Colonic mucosa (tissue), 4 donors: ENCODE measurements around the gene DCST2. TPM values are rescaled to one million over a fixed set of nuclear protein-coding genes. Genes with fewer than 3 reads are reported as not detected.

ENCODE experiments used
- DNase-seq: peaks from one replicate; pipeline ENCODE4 v3.0.0-alpha.2; 2020
- H3K27ac ChIP-seq: fragments of 200-600 bp; one replicate; pipeline ENCODE4 v1.8.0; 2021
- H3K27me3 ChIP-seq: fragments of 200-600 bp; one replicate; pipeline ENCODE4 v1.8.0; 2021
- H3K36me3 ChIP-seq: fragments of 200-600 bp; one replicate; pipeline ENCODE4 v1.8.0; 2021
- H3K4me1 ChIP-seq: fragments of 200-600 bp; one replicate; pipeline ENCODE4 v1.8.0; 2021; ENCODE audit warnings: mild to moderate bottlenecking
- H3K4me3 ChIP-seq: fragments of 200-600 bp; one replicate; pipeline ENCODE4 v1.8.0; 2021
- H3K9ac ChIP-seq, 2 donors: one replicate each; pipeline ENCODE4 v1.7.0; 2013; ENCODE audit warnings: control low read depth in 2 of 2, low read depth in 2 of 2, low read length in 2 of 2
- H3K9me3 ChIP-seq: fragments of 200-600 bp; one replicate; pipeline ENCODE4 v1.8.0; 2021
- CTCF ChIP-seq: fragments of 200-600 bp; IDR thresholded peaks from one replicate; pipeline ENCODE4 v1.8.0; 2022; ENCODE audit warnings: antibody characterized with exemption, mild to moderate bottlenecking
- intact Hi-C: fragments of 100-400 bp; cut with DNase I; formaldehyde crosslinking; loops from one replicate; pipeline ENCODE4 v1.14.1; 2022
- total RNA-seq, 2 donors: library from RNA; stranded (reverse); fragmentation: NEBNext Ultra II Directional in 1 of 2; extraction: Animal tissue kit (Norgen Biotek cat#: 25700) in 1 of 2; gene quantifications; one replicate each; pipeline ENCODE4 v1.2.1, GENCODE V29; 2021
- donor health status: healthy.
- donor health status: DM: no; HTN: no; CAD: no.
- donor health status: DM: no; HTN: no; CAD: no.

Gene DCST2
- total RNA-seq, 2 donors from 2014 or later, result 1.7 to 1.9 TPM

- no peak overlapping the region for H3K9ac ChIP-seq
- intact Hi-C loops, result no loop called here
- DNase-seq, result no peak
- no peak overlapping the region for H3K4me3 ChIP-seq
- peaks cover 23% of the 10 kb centered on the region for H3K4me1 ChIP-seq
- no peaks in the 10 kb centered on the region for H3K9me3 ChIP-seq
- no peaks in the 10 kb centered on the region for H3K36me3 ChIP-seq
- peaks cover 13% of the 10 kb centered on the region for H3K27me3 ChIP-seq
- H3K27ac ChIP-seq, result no peak overlapping the region
- no peak for TF ChIP-seq CTCF
Observed at GRCh38 chr1:155076371-155076770, 42.8 kb upstream of the DCST2 start.

GRCh38 chr1:155075535-155075934 is 42.0 kb upstream of the DCST2 start:
- no peaks in the 10 kb centered on the region for H3K9me3 ChIP-seq
- no peaks in the 10 kb centered on the region for H3K36me3 ChIP-seq
- peaks cover 6% of the 10 kb centered on the region for H3K27me3 ChIP-seq
- H3K4me1 ChIP-seq, result peaks cover 15% of the 10 kb centered on the region
- H3K27ac ChIP-seq, result no peak overlapping the region
- no peak for TF ChIP-seq CTCF
- no peak overlapping the region for H3K4me3 ChIP-seq
- no peak for DNase-seq
- intact Hi-C loops, result no loop called here
- H3K9ac ChIP-seq, result no peak overlapping the region

GRCh38 chr1:155073377-155074242 is 40.0 kb upstream of the DCST2 start:
- no peaks in the 10 kb centered on the region for H3K36me3 ChIP-seq
- TF ChIP-seq CTCF, result no peak
- H3K9me3 ChIP-seq, result no peaks in the 10 kb centered on the region
- no peak overlapping the region for H3K9ac ChIP-seq
- peaks cover 4% of the 10 kb centered on the region for H3K4me1 ChIP-seq
- no peak for DNase-seq
- H3K4me3 ChIP-seq, result no peak overlapping the region
- intact Hi-C loops, result no loop called here
- no peaks in the 10 kb centered on the region for H3K27me3 ChIP-seq
- no peak overlapping the region for H3K27ac ChIP-seq

- Histone ChIP-seq H3K27ac (no peak overlapping the region), H3K4me3 (no peak overlapping the region), H3K4me1 (no peaks in the 10 kb centered on the region), H3K27me3 (no peaks in the 10 kb centered on the region), H3K9ac (no peak overlapping the region), H3K36me3 (no peaks in the 10 kb centered on the region), H3K9me3 (no peaks in the 10 kb centered on the region)
- intact Hi-C loops, result no loop called here
- no peak for TF ChIP-seq CTCF
- DNase-seq, result no peak
Observed at GRCh38 chr1:155072531-155073289, 39.1 kb upstream of the DCST2 start.

- intact Hi-C loops, result no loop called here
- Histone ChIP-seq H3K27me3 (no peaks in the 10 kb centered on the region), H3K4me1 (no peaks in the 10 kb centered on the region), H3K4me3 (no peak overlapping the region), H3K27ac (no peak overlapping the region), H3K36me3 (no peaks in the 10 kb centered on the region), H3K9me3 (no peaks in the 10 kb centered on the region), H3K9ac (no peak overlapping the region)
- TF ChIP-seq CTCF, result no peak
- no peak for DNase-seq
Observed at GRCh38 chr1:155071701-155072100, 38.1 kb upstream of the DCST2 start.
